Inferior parietal cortex (tissue), 1 donor: ENCODE measurements around the gene KLHL26.
"Not testable (repeated sequence)": the region's sequence is repeated elsewhere in the genome, so short reads cannot be mapped to it uniquely, and the experiment has no call there.

Experiments used
- DNase-seq: peaks from one replicate; pipeline ENCODE4 v3.0.0-alpha.2; 2016; ENCODE audit errors: extremely low spot score

KLHL26 gene

DNA sequence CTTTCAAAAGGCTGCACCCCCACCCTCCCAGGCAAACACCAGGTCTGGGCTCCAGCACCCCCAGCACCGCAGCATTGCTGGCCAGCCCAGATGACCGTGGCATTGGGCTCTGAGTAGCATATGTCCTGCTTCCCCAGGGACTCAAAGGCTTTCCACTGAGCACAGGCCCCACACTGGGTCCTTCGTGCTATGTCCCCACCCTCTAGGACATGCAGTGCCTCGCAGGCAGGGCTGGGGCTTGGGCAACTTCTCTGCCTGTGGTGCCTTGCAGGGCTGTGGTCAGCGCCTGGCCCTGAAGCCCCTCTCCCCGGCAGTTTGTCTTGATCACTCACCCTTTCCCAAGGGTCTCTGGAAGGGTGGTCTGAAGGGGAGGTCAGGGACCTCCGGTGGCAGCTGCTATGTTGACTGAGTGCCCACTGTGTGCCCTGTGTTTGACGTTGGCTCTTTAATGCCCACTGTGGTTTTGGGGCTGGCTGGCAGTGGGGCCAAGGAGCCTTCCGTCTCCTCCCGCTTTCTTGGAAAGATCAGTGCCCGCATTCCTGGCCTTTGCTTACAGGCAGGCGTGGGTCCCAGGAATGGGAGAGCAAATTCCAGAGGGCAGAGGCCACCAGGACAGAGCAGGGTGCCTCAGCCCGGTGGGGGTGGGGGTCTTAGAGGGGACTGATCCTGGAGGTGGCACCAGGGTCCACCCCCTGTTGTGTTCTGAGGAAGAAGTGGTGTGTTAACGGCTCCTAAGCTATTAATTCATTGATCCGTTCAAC lies 26.3 kb downstream of the KLHL26 start:
- no peak for DNase-seq

DNA sequence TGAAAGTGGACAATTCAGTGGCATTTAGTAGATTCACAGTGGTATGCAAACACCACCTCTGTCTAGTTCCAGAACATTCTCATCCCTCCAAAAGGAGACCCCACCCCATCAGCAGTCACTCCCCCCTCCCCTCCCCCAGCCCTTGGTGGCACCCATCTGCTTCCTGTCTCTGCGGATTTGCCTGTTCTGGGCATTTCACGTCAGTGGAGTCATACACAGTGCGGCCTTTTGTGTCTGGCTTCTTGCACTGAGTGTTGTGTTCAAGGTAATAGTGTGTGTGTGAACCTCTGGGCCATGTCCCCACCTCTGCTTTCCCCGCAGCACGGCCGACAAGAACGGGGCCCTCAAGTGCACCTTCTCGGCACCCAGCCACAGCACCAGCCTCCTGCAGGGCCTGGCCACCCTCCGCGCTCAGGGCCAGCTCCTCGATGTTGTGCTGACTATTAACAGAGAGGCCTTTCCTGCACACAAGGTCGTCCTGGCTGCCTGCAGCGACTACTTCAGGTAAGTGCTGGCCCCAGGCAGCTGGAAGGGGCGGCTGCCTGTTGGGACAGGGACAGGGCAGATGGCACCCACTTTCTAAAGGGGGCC lies 27.2 kb downstream of the KLHL26 start:
- DNase-seq = no peak

DNA sequence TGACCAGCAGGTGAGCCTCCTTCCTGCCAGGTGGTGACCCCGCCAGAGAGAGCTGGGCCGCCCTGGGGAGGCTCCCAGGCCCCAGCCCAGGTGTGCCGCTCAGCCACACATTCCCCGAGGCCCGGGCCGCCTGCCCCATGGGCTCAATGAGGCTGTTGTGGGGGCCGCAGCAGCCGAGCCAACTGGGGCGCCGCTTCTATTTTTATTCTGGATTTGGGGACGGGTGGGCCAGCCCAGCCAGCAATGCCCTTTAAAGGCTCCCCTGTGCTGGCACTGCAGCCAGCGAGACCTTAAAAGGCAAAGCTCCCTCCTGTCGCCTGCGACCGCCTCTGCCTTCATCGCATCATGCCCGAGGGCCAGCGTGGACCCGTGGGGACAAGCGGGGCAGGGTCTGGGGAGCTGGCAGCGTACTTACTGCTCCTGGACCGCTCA lies 29.0 kb downstream of the KLHL26 start:
- DNase-seq = no peak

DNA sequence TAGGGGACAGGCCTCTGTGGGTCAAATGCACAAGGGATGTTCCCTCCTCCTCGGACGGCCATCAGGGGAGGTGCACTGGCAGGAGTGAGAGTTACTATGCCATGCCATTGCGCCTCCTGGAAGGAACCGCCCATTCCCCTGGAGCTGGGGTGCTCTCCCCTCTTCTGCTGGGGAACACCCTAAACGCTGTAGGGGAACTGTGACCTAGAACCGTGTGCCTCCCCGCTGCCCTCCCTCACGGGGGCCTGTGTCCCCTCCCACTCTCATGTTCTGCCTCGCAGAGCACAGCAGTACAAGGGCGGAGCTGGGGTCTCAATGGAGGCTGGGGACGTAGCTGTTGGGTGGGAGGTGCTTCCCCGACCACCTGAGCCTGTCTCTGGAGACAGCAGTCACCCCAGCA lies 29.5 kb downstream of the KLHL26 start:
- no peak for DNase-seq

DNA sequence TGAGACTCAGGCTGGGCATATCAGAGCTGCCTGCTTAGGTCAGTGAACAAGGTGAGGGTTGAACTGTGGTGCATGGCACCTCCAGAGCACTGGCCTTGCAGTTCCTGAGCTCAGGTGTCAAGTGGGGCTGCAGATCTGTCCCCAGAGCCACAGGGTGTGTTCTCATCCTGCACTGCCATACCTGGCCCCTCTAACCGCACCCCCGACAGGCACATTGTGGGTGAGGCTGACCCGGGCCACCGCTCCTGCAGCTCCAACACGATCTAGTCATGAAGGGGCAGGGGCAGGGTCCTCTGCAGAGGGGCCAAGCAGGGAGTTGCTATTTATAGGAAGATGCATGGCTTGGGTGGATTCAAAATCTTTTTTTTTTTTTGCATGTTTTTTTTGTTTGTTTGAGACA lies 30.0 kb downstream of the KLHL26 start:
- DNase-seq = no peak

DNA sequence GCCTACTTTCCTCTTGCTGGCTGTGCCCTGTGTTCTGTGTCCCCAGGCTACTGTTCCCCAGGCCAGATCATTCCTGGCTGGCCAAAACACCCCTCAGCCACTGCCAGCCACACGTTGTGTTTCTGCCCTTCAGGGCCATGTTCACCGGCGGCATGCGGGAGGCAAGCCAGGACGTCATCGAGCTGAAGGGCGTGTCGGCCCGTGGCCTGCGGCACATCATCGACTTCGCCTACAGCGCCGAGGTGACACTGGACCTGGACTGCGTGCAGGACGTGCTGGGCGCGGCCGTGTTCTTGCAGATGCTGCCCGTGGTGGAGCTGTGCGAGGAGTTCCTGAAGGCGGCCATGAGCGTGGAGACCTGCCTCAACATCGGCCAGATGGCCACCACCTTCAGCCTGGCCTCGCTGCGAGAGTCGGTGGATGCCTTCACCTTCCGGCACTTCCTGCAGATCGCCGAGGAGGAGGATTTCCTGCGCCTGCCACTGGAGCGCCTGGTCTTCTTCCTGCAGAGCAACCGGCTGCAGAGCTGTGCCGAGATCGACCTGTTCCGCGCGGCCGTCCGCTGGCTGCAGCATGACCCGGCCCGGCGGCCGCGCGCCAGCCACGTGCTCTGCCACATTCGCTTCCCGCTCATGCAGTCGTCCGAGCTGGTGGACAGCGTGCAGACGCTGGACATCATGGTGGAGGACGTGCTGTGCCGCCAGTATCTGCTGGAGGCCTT lies 30.9 kb downstream of the KLHL26 start:
- no peak for DNase-seq

DNA sequence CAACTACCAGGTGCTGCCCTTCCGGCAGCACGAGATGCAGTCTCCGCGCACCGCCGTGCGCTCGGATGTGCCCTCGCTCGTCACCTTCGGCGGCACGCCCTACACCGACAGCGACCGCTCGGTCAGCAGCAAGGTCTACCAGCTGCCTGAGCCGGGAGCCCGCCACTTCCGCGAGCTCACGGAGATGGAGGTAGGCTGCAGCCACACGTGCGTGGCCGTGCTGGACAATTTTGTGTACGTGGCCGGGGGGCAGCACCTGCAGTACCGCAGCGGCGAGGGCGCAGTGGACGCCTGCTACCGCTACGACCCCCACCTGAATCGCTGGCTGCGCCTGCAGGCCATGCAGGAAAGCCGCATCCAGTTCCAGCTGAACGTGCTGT lies 31.4 kb downstream of the KLHL26 start:
- DNase-seq = no peak

DNA sequence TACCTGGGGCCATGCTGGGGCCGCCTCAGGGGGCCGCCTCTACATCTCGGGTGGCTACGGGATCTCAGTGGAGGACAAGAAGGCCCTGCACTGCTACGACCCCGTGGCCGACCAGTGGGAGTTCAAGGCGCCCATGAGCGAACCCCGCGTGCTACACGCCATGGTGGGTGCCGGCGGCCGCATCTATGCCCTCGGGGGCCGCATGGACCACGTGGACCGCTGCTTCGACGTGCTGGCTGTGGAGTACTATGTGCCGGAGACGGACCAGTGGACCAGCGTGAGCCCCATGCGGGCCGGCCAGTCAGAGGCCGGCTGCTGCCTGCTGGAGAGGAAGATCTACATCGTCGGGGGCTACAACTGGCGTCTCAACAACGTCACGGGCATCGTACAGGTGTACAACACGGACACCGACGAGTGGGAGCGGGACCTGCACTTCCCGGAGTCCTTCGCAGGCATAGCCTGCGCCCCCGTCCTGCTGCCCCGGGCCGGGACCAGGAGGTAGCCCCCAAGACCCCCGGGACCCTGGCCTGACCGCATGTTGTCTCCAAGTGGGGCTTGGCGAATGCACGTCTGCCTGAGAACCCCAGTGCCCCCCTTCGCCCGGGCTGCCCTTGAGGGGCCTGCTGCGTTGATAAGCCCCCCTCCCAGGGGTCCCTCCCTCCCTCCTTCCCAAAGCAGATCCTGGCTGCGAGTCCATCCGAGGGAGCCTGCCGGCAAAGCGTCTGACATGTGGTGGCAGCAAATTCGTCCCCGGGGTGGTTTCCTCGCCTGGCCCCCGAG lies 32.1 kb downstream of the KLHL26 start:
- no peak for DNase-seq

DNA sequence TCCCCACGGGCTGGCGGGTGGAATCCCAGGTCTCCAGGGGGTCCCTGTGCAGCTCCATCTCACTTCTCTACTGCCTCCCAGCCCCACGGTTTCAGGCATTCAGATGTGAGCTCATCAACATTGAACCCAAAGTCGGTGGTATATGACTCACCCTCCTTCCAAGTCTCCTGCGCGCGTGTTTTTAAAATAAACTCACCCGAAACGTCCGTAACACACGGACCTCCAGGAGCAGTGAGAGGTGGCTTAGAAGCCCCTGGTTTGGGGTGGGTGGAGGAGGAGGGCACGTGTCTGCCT lies 32.6 kb downstream of the KLHL26 start:
- DNase-seq = no peak

DNA sequence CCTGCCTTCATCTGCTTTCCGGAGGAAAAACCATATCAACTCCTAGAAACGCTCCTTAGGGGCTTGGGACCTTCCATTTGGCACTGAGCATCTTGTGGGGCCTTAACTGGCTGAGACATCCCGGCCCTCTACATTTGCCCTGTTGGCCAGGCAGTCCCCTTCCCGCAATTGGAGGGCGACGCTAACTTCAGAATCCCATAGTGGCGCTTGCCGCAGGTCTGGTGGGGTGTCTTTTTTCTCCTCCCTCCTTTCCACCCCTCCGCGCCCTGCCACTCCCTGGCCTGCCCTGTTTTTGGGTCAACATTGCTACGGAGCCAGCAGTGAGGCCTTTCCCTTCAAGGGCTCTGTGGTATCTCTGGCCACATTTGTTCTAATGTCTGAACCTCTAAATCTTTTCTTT lies 33.1 kb downstream of the KLHL26 start:
- no peak for DNase-seq

DNA sequence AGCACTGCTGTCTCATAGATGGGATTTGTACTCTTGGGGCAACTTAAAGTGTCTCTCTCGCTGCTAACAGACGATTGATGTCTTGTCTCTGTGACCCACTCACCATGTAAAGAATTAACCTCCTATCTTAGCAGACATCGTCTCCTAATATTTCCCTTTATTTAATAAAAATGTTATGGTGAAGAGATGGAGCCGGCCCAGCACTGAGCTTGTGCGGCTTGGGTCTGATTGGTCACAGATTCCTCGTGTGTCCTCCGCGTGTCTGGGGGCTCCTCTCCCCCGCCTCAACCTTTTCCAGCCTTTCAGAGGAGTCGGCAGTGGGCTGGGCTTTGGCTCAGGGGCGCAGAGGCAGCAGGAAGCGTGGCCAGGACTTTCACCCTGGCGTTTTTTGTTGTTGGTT lies 33.5 kb downstream of the KLHL26 start:
- no peak for DNase-seq

DNA sequence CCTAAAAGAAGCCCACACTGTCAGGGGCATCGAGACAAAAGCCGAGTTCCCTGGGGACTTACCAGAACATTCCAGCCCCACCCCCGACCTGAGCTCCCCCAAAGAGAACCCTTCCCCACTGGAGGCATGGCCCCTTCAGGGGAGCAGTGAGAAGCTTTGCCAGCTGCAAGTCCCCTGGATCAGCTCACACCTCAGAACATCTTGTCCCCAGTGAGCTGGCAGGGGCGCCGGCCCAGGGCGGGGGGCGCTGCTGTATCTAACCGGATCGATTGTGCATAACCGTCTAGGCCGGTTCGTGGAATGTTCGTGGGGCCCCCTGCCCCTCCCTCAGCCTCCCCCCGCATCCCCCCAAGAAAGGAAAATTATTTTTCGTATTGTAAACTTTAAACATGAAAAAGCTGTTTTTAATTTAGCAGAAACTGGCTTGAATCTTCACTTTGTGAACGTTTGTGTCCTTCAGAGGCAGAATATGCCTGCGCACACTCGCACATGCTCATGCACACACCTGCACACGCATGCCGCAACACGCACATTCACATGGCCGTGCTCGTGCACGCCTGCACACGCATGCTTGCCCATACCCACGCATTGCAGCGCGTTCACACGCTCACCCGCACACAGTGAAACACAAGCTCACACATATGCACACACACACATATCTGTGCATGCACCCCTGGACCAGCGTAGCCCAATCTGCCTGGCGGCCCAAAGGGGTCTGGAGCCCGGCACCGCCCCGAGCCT lies 34.6 kb downstream of the KLHL26 start:
- no peak for DNase-seq

DNA sequence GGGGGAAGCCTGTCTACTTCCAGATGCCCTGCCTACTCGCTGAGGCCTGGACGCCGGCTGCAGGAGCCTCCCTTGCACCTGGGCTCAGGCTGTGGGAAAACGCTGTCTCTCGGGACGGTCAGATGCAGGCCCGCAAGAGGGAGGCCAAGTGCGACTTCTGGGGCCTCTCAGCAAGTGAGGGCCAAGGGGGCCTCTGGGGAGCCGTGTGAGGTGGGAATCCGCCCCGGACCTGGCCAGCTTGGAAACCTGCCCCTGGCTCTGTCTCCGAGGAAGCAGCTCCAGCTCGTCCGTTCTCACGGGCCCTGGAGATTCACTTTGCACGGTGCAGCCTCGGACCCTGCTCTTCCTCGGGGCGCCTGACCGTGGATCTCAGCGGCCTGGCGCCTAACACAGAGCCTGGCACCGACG lies 35.2 kb downstream of the KLHL26 start:
- no peak for DNase-seq

DNA sequence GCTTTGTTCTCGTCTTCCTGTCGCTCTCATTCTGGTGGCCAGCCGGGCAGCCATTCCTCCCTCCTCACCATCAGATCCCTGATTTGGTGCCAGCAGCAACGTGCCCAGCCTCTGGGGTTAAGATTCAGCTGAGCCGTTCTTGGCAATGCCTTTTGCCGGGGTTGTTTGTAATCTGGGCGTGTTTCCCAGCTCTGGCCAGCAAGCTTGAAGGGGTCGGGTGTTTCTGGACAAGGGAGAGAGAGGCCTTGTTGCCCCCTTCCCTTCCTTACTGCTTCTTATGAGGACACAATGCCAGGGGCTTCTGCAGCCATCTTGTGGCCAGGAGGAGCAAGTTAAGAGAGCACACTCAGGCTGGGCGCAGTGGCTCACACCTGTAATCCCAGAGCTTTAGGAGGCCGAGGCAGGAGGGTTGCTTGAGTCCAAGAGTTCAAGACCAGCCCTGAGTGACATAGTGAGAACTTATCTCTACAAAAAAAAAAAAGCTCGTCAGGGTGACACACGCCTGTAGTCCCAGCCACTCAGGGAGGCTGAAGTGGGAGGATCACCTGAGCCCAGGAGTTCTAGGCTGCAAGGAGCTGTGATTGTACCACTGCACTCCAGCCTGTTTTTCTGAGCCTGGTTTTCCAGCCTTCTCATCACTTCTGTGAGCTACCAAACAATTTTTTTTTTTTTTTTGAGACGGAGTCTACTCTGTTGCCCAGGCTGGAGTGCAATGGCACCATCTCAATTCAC lies 35.9 kb downstream of the KLHL26 start:
- DNase-seq = no peak

DNA sequence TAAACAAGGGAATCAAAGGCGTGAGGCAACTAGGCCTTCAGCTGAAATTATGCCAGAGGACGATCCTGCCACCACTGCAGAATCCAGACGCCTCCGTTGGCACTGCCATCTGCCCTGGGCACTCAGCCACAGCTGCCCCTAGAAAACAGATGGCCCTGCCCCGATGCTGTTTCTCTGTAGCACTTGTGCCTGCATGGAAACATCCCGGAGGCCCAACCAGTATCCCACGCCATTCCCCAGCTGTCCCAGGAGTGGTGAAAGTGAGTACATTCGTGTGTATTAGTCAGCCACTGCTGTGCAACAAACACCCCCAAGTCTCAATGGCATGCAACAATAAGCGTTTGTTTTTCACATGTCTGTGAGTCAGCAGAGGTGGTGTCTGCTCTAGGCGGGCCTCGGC lies 37.8 kb downstream of the KLHL26 start:
- DNase-seq = peak; percentile 58

DNA sequence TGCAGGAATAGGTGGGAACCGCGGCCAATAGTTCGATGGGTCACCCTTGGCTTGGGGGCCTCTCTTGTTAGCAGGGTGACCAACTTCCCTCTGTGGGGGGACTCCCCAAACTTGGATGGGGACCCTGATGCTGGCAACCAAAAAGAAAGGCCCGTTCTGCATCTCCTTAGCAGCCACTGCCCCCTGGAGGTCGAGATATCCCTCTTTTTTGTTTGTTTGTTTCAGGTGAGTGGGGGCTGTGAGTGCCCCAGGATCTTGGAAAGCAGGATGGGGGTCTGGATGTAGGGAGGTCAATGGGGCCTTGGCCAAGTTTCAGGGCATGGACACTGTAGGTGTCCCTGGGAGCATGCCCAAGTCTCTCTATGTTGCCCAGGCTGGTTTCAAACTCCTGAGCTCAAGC lies 39.0 kb downstream of the KLHL26 start:
- no peak for DNase-seq

DNA sequence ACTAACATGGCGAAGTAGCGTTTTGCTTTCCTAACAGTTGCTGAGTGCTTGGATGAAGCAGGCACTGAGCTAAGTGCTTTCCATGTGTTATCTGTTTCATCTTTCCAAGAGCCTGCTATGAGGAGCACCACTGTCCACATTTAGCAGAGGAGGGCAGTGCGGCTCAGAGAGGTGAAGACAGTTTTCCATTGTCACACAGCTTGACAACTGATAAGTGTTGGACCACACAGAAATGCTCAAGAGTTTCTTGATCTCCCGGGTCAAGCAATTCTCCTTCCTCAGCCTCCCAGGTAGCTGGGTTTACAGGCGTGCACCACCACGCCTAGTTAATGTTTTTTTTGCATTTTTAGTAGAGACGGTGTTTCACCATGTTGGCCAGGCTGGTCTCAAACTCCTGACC lies 39.9 kb downstream of the KLHL26 start:
- no peak for DNase-seq

DNA sequence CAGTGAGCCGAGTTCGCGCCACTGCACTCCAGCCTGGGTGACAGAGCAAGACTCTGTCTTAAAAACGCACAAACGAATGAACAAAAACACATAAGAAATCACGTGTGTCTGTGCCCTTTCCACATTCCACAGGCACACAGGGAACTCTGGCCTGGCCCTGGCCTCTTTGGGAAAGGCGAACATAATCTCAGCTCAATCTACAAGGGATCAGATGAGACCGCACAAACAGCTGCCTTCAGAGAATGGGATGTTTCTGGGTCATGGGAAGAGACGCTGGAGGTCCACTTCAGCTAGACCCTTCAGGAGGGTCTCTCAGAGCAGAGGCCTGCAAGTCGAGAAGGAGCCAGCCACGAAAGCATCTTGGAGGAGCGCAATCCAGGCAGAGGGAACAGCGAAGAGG lies 40.3 kb downstream of the KLHL26 start:
- no peak for DNase-seq

DNA sequence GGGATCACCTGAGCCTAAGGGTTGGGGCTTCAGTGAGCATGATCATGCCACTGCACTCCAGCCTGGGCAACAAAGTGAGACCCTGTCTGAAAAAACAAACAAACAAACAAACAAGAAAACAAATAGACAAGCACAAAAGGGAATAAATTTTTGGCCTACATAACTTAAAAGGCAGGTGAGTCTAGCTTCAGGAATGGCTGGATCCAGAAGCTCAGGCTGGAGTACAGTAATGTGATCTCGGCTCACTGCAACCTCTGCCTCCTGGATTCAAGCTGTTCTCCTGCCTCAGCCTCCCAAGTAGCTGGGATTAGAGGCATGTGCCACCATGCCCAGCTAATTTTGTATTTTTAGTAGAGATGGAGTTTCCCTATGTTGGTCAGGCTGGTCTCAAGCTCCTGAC lies 43.3 kb downstream of the KLHL26 start:
- DNase-seq = not testable (repeated sequence)

DNA sequence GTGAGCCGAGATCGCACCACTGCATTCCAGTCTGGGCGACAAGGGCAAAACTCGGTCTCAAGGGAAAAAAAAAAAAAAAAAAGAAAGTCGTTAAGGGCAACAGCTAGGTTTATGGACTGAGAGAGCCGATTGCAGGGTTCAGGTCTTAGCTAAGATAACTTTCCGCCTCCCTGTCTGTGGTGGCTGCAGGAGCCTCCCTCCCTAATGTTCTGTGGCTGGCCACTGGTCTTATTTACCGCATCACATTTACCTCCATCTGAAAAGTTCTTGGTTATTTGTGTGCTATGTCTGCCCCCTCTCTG lies 45.9 kb downstream of the KLHL26 start:
- DNase-seq = no peak
